TTC549 (cell line): Measurements from ENCODE around the gene GALNT18.

Experiments used
- FAIRE-seq: peaks from 2 replicates; lab custom pipeline; 2012; peaks lifted over from hg19 to GRCh38; lab: Jason Lieb, UNC

The GALNT18 gene

DNA sequence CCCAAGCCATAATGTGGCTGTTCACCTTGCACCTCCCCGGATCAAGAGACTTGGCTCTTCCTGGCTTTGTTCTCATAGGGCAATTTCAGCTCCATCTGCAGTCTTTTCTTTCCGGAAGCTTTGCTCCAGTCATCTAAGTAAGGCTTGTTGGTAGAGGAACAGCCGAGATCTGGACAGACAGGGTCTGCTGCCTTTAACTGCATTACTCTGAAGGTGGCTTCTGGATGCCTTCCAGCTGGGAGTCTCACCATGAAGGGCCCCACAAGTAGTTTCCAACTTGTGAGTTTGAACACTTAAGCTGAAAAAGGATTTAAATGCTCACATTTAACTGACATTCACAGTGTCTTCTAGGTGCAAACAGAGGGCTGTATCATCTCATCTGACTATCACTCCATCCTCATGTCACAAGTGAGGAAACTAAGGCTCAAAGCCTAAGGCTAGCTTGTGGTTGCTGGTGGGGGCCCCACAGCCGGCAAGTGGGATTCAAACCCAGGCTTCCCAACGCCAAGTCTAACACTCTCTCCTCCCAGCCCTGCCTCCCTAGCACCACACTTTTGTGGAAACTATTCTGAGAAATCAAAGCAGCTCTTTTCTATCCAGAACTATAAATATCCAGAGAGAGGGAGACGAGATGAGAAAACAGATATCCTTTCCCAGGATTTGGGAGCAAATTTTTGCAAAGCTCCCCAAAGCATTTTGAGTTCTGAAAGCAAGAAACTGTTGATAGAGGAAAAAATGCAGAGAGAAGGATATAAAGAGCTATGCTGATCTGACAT lies 58.4 kb downstream of the GALNT18 start:
- no peak for FAIRE-seq

DNA sequence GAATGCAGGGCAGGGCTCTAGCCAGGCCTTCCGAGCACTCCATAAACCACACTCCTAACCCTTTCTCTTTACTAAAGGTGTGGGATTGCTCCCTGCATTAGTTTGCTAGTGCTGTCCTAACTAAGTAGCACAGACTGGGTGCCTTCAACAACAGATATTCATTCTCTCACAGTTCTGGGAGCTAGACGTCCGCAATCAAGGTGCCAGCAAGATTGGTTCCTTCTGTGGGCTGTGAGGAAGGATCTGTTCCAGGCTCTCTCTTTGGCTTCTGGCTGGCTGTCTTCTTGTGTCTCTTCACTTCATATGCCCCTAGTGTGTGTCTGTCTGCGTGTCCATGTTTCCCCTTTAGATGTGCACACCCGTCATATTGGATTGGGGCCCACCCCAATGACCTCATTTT lies 59.8 kb downstream of the GALNT18 start:
- FAIRE-seq, result no peak

DNA sequence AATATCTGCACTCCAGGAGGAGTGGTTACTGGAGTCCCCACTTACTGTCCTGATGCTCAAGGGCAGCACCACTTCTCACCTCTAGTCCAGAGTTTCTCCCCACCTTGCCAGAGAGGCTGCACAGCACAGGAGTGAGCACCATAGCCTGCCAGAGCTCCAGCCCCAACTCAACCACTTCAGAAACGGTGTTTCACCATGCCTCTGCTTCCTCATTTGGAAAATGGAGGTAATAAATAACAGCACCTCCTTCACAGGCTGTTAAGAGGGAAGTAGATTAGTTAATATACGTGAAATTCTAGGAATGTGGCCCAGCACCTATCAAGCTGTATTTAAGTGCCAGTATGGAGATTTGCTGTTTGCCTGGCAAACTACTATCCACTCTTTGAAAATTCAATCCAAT lies 63.0 kb downstream of the GALNT18 start:
- FAIRE-seq, result no peak

DNA sequence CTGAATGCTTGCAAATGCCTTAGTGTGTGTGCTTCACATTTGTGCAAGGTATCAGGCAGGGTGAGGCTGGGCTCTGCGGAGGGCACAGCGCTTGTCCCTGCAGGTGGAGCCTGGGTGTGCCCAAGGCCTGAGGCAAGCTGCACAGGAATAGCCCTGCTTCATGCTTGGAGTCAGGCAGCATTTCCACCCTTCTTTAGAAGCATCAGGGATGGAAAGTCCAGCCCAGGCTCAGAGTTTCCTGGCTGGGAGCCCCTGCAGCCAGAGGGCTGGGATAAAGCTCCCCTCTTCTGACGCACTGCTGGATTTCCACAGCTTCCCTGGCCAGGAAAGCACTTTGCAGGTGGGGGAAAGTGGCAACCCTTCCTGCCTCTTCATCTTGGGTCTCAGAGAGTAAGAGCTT lies 63.4 kb downstream of the GALNT18 start:
- no peak for FAIRE-seq

DNA sequence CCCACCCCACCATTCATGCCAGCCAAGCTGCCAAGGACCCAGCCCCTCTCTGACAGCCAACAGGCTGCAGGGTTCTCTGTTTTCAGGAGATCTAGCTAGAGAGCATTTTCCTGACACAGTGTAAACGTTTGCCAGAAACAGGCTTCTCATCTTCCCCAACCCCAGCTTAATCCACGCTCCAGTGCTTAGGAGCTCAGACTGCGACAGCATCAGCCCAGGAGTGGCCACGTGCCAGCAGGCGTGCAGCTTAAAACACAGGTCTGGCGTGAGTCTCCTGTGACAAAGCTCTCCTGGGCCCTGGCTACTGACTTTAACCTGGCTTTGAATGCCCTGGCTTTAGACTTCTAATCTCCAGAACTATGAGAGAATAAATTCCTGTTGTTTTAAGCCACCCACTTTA lies 66.6 kb downstream of the GALNT18 start:
- FAIRE-seq, result no peak

DNA sequence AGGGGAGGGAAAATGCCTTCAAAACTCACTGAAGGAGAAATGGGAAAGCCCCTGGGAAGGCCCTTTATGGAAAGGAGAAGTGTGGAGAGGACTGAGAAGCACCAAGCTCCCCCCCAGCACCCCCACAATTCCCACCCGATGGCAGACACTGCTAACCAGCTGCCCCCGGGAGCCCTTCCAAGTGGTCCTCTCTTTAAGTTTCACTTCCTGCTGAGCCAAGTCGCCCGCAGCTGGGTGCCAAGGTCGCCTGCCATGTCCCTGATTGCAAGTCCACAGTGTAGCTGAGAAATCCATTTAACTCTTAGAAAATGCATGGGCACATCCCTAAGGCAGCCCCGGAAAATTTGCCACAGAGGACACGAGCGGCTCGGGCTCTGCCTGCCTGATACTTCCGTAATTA lies 68.2 kb downstream of the GALNT18 start:
- FAIRE-seq, result no peak

DNA sequence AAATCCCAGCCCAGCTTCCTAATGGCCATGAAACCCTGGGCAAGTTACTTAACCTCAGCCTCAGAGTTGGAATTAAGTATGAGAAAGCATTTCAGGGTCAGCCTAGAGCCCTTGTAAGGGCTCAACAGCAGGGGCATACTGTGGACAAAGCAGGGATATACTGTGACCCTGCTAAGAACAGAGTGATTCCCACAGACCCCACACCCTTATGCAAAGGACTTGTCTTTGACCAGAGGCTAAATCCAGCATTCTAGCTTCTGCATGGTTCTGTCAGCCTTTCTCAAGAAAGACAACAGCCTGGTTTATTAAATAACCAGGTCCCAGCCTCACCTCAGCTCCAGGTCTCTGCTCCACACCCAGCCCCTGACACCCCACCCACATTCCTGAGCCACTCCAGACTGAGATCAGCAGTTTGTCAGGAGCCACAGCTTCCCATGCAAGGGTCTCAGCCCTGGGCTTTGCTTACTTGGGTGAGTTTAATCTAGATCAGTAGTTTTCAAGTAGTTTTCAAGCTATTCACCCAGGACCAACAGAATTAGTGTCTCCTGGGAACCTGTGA lies 69.2 kb downstream of the GALNT18 start:
- FAIRE-seq, result no peak

DNA sequence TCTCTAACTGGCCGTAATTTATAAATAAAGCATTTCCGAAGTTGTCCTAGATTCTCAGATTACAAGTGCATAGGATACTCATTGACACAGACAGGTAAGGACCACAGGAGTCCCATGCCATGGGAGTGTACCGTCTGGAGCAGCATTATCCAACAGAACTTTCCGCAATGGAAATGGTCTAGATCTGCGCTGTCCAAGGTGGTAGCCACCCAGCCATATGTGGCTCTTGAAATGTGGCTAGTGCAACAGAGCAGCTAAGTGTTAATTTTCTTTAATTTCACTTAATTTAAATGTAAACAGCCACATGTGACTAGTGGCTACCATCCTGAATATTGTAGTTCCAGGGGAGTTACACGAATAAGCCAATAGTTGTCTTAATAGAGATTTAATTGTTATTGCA lies 71.3 kb downstream of the GALNT18 start:
- no peak for FAIRE-seq

DNA sequence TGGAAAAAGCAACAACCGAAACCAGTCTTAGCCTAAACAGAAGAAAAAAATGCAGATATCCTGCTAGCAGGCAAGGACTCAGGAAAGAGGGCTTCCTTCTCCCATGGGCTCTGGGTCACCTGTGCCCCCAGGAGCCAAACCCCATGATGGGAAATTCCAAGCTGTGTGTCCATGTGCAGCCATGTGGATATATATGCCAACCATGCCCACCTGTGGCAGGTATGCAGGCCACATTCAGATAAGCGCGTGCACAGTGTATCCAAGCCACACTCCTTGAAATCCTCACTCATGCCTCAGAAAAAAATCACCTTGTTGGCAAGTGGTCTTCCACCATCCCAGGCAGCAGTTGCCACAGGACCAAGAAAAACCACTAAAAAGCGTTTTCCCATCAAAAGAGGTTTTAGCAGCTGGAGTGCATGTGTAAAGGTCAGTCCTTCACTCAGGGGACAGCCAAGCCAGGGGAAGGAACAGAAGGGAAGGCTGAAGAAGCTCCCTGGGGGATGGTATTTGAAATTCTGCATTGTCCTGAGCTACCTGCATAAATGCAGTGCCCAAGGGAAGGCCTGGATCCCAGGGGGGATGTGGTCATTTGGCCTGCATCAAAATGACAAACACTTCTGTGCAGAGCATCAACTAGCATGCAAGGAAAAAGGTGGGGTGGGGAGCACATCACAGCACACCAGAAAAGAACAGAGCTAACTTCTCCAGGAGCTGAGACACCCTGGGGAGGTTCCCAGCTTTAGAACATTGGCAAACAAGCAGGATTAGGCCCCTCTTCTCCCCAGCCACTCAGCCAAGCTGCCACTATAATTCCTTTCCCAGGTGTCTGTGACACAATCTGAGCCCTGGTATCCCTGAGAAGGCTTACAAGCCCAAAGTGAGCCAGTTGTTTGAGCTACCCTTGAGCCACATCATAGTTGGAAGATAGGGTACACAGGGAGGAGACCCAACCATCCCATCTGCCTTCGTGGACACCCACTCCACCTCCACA lies 76.2 kb downstream of the GALNT18 start:
- FAIRE-seq, result no peak

DNA sequence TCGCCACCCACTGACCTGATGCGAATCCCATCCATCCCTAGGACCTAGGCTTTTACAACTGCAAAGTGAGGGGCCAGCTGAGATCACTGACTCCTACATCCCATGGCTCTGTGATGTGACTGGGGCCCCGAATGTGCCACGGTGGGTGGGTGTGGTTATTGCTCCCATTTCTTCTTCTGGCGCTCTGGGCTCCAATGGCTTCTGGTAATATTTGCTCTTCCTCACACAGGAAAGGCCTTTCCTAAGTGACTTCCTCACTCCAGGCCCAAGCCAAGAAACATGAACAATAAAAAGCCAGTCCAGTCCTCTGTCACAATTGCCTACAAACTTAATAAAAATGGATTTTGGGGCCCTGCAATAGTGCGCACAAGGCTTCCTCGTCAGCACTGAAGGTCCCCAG lies 78.1 kb downstream of the GALNT18 start:
- FAIRE-seq, result no peak

DNA sequence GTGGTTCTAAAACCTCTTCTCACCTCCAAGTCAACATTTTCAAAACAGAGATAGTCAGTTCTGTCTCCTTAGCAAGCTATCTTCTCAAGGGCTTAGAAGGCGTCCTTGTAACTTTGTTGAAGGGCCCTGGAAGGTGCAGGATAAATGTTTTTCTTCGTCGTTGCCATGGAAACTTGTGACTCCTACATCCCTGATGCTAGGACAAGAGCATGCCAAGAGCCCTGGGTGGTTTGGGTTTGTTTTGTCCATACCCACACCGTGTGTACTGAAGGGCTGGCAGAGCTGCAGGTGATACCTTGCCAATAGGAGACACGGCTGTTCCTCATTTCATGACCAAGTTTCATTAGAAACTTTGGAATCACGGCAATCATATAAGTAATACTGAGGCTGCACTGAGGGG lies 81.6 kb downstream of the GALNT18 start:
- no peak for FAIRE-seq

DNA sequence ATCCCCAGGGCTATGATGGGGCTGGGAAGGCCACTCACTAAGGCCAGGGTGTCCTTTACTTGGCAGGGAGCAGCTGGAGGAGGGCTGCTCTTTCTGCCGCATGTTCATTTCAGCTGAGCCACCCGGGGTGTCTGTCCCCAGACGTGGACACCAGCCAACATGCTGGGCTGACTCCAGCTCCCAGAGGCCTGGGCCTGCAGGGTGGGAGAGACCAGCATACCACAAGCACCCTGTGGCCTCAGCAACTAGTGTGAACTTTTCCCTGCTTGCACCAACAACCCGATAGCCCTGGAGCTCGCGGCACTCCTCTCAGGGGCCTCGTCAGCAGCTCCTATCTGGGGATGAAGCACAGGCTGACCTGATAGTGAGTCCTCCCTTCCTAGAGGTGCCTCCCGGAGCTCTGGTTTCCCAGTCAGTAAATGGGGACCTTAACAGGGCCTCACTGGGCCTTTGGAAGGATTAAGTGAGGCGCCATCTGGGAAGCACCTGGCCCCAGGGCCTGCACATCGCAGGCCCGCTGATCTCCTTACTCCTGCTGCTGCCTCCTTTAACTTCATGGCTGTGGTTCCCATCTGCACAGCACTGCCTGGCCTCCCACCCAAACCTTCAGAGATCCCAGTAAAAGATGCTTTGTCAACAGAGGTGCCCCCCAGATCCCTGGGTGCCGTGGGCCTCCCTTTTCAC lies 83.4 kb downstream of the GALNT18 start:
- FAIRE-seq, result no peak

DNA sequence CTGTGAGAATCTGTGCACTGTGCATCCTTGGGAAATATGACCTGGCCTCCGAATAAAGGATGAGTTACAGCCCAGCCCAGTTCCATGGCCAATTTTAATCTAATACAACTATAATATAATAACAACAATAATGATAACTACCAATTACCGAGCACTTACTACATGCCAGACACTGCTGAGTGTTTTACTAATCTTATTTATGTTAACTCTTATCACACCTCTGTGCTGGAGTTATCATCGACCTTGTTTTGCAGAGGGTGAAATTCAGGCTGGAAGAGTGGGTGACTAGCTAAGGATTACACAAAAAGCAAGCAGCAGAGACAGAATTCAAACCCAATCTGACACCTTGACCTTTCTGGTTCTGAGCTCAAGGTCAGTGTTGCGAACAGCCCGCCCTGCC lies 83.9 kb downstream of the GALNT18 start:
- FAIRE-seq, result no peak

DNA sequence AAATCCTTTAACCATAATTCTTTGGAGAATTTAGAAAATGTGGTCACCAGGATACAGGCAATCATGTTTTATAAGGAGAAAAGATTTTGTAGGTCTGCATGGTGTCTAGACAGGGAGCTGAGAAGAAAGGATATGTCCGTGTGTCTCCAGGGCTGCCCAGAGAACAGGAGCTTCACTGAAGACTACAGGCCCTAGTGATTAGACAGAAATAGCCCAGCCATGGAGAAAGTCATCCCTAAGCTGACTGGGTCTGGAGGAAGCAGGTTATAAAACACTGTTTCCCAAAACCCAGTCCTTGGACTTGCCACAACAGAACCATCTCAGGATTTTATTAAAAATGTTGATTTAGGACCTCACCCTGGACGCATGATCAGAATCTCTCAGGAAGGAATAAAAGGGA lies 84.4 kb downstream of the GALNT18 start:
- FAIRE-seq, result no peak

DNA sequence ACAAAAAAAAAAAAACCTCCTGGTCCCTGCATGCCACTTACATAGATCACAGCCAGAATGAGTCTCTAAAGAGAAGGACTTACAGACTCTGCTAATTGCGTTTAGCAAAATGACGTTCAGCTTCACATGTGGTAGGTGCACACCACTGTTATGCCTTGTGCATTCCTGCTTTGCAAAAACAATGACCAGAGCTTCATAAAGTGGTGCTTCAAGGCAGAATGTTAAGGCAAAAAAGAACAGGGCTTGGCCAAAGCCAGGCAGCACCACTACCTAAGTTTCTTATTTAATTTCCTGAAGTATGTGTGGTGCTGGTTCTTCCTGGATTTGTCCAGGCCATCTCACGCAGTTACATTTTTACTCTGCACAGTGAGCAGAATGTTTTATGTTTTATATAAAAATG lies 85.2 kb downstream of the GALNT18 start:
- no peak for FAIRE-seq

DNA sequence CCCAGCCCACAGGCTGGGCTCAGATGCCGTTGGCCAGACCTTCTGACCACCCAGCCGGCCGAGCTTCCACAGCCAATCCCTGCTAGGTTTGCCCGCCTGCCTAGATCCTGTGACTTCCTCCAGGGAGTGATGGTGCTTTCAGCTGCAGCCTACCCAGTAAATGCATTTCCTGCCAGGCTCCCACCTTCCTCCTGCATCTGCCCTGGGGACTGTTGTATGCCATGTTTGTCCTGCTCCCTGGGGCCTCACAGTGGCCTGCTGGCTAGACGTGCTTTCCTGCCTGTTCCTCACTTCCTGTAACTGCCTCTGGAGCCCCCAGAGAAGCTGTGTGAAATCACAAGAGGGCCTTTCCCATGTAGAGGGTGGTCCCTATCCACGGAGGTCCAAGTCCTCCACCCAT lies 86.2 kb downstream of the GALNT18 start:
- FAIRE-seq, result no peak

DNA sequence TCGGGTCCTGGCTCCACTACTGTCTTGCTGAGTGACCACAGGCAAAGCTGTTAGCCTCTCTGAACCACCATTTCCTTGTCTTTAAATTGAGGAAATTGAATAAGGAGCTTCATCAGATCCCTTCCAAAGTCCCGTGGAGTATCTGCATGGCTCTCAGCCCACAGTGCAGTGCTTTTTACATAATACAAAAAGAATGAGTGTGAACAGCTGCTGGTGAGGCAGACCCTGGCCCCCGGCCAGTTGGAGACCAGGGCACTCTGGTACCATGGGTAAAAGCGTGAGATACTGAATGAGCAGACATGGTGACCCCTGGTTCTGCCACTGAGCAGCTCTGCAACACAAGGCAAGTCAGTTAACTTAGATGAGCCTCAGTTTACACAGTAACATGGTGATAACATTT lies 86.8 kb downstream of the GALNT18 start:
- no peak for FAIRE-seq

DNA sequence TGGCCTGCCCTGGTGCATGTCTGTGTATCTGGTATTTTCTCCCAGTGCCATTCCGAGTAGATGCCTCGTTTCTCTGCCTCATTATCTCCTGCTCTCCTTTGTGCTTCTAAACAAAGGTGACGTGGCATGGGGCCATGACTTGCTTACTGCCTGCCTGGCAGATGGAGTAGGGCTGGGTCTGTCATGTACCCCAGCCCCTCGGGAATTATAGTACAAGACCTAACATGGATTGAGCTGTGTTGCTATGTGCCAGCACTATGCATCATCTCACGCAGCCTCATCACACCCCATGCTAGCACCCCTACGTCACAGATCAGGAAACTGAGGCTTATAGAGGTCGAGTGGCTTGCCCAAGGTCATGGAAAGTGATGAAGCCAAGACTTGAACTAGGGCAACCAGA lies 88.1 kb downstream of the GALNT18 start:
- FAIRE-seq, result no peak

DNA sequence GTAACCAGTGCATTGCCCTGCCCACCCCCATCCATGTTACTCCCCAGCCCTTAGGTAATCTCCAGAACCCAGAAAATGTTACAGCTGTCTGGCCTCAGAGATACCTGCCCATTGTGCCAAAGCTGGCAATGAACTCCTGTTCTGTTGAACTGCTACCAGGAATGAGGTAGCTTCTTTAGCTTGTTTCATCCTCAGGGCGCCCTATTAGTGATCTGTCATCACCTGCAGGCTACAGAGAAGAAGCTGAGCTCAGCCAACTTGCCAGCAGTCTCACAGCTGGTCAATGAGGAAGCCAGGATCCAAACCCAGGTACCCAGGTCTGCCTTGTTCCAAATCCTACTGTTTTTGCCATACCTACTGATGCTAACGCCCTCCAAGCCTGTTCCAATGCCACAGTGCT lies 88.7 kb downstream of the GALNT18 start:
- FAIRE-seq, result no peak

DNA sequence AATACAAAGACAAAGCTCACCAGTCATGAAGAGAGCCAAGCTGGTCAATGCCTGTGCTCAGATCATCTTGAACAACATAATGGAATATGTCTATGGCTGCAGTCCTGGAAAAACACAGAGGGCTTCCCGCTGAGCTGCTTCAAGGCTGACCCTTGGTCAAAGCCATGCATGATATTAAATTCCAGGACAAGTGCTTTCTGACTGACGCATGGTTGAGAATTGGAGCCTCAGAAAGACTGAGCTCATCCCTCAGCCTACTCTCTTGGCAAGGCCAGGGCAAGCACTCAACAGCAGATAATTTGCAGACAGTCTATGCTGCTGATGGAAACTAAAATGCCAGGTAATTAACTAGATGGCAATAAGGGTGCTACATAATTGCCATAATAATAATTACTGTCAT lies 89.2 kb downstream of the GALNT18 start:
- FAIRE-seq, result no peak

DNA sequence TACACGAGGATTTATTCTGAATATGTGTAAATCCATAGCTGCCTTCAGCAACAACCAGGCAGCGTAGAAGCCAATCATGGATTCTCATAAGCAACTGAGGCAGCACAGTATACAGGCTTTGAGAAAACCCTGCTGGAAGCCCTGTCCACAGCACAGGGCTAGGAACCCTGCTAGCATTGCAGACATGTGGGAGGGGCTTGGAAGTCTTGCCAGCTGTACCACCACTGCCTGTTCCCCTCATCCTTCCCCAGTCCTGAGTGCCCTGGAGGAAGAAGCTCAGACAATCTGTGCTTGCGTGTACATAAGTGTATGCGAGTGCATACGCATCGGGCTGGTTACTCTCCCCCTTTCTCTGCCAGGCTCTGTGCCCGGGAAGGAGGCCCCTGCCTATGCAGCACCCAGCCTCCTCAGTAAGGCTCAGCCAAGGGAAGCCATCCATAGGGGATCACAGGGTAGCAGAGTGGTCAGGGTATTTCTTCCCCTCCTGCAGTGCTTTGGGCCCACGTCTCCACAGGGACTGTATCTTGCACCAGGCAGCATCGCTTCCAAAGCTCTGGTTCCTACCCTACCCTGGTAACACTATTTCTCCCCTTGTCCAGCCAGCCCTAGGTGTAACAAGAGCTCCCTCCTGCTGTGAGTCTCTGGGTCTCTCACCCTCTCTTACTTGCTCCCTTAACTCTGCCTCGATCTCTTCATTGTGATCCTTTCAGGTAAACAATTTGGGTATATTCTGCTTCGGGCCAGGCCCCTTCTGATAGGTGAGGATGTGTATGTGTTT lies 90.5 kb downstream of the GALNT18 start:
- FAIRE-seq, result no peak

DNA sequence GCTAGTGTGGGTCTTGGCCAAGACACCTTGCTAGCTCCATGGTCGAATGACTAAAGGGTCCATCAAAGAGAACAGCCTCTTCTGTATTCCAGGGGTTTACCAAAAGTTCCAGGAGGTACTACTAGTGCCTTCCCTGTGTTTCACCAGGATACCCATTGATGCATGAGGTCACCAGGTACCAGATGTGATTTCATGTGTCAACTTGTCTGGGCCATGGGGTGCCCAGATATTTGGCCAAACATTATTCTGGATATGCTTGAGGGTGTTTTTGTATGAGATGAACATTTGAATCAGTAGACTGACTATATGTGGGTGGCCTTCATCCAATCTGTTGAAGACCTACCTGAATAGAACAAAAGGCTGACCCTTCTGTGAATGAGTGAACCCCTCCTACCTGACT lies 92.8 kb downstream of the GALNT18 start:
- no peak for FAIRE-seq
